ENCODE measurements around the gene NUDT1.

NUDT1 gene

DNA sequence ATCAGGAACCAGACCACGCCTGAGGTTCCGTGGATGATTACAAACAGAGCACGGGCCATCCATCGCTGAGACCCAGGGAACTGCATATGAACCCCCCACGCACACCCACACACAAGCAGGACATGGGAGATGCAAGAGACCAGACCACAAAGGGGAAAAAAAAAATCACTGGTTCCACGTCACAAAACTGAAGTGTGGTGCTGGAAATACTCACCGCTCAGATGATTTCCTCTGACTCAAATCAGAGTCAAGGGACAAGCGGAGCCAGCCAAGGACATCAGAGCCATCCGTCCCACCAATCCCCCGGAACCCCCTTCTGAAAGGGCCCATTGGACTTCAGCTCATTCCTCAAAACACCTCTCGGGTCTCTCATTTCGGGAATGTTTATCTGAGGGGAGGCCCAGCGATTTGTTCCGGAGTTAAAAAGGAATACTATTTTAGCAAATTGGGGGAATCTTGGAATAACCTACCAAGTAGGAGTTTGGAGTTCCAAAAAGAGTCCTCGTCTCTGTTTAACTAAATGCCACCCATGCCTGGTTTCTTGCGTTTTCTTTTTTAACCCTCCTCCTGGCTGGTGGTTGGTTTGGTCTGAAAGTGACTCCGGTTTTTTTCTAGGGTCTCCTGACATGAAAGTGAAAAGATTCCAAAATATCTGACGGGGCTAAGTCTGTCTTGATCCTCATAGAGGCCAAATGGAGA, 57.3 kb downstream of the NUDT1 start:
- H3K4me1 ChIP-seq, result no peaks in the 10 kb centered on the region
- DNase-seq, result no peak
- no peaks in the 10 kb centered on the region for H3K36me3 ChIP-seq
- no peaks in the 10 kb centered on the region for H3K9me3 ChIP-seq
- no peaks in the 10 kb centered on the region for H3K27me3 ChIP-seq
- TF ChIP-seq, protein P1, sequence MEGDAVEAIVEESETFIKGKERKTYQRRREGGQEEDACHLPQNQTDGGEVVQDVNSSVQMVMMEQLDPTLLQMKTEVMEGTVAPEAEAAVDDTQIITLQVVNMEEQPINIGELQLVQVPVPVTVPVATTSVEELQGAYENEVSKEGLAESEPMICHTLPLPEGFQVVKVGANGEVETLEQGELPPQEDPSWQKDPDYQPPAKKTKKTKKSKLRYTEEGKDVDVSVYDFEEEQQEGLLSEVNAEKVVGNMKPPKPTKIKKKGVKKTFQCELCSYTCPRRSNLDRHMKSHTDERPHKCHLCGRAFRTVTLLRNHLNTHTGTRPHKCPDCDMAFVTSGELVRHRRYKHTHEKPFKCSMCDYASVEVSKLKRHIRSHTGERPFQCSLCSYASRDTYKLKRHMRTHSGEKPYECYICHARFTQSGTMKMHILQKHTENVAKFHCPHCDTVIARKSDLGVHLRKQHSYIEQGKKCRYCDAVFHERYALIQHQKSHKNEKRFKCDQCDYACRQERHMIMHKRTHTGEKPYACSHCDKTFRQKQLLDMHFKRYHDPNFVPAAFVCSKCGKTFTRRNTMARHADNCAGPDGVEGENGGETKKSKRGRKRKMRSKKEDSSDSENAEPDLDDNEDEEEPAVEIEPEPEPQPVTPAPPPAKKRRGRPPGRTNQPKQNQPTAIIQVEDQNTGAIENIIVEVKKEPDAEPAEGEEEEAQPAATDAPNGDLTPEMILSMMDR (IDR thresholded peaks at IDR 0.05; ENCODE audit: low read depth, low read length), result no peak
- no peak overlapping the region for H3K4me3 ChIP-seq (ENCODE audit: low read depth, low read length)

DNA sequence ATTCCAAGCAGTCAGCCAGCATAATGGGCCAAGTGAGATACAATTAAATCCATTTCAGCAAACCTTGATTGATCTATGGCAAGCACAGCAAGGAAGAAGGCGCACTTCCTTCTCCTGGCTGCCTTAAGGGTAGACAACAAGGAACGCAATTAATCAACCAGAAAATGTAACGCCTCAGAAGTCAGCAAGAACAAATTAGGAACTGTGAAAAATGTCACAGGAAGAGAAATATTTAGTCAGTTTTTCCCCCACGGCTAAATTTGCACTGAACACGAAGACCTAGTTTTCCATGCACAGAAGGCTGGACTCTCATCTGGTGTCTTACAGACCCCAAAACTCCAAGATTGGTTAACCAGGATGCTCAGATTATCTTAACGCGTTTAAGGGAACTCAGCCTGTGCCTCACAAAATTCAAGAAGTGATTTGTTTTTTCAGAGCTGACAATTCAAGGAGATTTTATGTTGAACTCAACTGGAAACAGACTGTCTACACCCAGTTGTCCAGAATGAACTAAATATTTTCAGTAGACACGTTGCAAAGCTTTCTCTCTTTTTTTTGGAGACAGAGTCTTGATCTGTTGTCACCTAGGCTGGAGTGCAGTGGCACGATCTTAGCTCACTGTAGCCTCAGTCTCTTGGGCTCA, 58.0 kb downstream of the NUDT1 start:
- TF ChIP-seq, protein P1 (IDR thresholded peaks at IDR 0.05; ENCODE audit: low read depth, low read length), result no peak
- Histone ChIP-seq H3K4me1 (no peaks in the 10 kb centered on the region), H3K36me3 (no peaks in the 10 kb centered on the region), H3K9me3 (no peaks in the 10 kb centered on the region), H3K27me3 (no peaks in the 10 kb centered on the region), H3K4me3 (ENCODE audit: low read depth, low read length) (no peak overlapping the region)
- DNase-seq, result no peak
